Smooth muscle cell of bladder (primary cell): ENCODE measurements around the gene CACNA1S. TPM values are rescaled to one million over a fixed set of nuclear protein-coding genes. Genes with fewer than 3 reads are reported as not detected.

ENCODE experiments used
- total RNA-seq: library from RNA; depleted of rRNA; stranded (reverse); fragments of >200 nt; gene quantifications from 2 replicates; pipeline ENCODE4 v1.2.3, GENCODE V29; 2014

CACNA1S gene
- not detected in 2 replicates for total RNA-seq

DNA sequence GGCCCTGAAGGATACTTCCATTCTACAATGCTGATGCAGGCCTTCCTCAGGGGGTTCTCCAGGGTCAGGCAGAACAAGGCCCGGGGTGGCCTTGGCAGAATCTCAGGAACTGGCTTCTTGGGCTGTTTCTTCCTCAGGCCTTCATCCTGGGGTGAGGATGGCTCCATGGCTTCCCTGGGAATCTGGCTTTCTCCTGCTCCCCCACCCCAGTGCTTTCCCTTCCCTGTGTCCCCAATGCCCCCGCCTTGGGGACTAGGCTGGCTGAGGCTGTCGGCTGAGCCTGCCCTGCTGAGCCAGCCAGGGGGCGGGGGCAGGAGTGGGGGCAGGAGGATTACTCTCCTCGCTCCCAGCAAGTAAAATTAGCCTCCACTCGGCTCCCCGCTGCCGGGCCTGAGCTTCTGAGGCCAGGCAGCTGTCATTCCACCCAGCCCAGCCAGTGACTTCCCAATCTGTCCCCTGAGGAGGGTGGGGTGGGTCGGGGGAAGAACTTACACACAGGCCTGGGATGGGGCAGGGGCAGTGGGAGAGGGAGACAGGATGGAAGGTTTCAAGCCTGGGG is at the start of gene CACNA1S:
TSS of gene CACNA1S (minus strand) at position 254 of the 559 bp plus-strand sequence. CDS start at position 167, 87 bp downstream.

DNA sequence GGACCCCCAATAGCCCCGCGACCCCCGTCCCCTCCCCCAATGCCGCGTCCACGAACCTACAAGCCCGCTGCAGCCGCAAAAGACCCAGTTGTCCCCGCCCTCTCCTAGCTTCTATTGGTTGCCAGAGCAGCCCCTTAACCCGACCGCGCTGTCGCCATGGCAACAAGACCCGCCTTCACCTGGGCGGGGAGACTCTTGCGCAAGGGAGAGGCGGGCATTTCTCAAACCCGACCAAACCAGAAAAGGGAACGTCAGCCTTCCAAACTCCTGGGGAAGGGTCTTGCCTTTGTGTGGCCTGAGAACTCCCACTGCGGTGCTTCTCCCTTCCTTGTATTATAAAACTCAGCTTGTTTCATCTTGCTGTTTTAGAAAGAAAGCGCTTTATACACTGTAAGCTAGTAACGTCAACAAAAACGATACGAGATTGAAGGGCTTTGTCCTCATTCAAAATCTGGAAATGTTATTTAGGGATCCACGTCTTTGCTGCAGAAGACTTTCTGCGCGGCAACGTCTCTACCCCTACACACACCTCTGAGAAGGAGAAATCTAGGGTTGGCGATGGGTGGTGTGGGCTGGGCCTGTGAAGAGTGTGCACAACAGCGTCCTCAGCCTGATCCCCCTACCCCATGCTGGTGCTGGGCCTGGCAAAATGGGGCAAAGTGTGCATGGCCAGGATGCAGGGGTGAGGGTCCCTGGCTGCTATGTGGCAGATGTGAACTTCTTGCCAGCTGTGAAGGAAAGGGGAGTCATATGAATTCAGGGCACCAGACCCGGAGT is 42.4 kb upstream of the CACNA1S start, which contains the start of gene TMEM9:
TSS of gene TMEM9 (minus strand) at position 86 of the 777 bp plus-strand sequence. CDS start 551 bp downstream, outside the sequence.

DNA sequence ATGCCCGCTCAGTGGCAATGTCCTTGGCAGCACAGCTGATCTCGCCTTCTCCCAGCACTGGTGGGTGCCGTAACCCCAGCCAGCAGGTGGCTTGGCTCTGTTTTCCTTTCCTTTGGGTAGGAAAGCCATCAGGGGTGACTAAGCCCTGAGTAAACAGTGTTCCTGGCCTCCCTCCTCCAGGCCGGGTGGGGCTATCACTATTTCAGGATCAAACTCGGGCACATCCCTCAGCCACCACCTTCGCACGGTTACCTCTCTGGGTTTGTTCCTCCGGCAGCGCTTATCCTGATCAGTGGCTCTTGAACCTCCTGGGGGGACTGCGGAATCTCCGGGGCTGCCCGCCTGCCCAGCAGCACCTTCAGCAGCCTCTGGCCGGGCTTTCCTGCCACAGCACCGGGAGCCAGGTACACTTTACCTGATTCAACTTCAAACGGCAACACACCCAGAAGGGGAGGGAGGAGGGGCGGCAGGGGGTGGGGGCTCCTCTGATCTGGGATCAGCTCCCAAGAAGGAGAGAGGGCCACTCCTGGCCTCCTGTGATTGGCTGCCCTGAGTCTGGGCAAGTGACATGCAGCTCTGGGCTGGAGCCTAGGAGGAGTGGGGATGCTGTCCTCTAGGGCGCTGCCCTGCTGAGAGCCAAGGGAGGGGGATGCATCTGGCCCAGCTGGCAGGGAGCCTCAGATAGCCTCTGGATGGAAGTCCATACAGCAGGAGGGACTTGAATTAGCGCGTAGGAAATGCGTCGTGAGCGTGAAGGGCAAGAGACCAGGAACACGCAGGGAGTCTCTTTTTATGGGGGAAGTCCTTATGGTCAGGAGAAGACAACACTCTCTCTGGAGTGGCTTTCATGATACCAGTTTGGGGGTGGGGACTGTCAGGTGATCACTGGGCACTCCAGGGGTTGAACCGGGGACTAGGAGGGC is 14.9 kb upstream of the CACNA1S start, which contains the start of gene ASCL5:
TSS of gene ASCL5 (minus strand) at position 353 of the 923 bp plus-strand sequence. CDS start 11,812 bp downstream, outside the sequence.

DNA sequence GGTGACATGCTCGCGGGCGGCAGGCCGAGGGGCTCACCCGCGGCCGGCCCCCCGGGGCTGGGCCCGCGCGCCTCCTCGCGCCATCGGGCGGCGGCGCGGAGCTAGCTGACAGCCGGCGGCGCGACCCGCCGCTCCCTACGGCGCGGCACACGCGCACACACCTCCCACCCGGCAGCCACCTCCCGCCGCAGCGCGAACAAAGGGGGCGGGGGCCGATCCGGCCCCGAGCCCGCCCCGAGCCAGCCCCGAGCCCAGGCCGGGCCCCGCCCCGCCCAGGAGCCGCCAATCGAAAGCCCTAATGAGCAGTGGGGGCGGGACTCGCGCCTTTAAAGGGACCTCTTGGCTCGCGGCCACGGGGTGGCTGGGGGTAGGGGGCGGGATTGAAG is 88.7 kb downstream of the CACNA1S start, which contains the start of gene KIF21B:
TSS of gene KIF21B (minus strand) at position 198 of the 386 bp plus-strand sequence. CDS start 331 bp downstream, outside the sequence.

Other genes starting within 250 kb of the CACNA1S start
- not detected in 2 replicates for gene GPR25, start 239.4 kb downstream of the CACNA1S start, total RNA-seq
- gene INAVA, start 217.5 kb downstream of the CACNA1S start, total RNA-seq = under 0.01 and 0.18 TPM in 2 replicates
- under 0.01 and 0.09 TPM in 2 replicates for gene KIF21B, start 88.7 kb downstream of the CACNA1S start, total RNA-seq
- not detected in 2 replicates for gene ASCL5, start 14.8 kb upstream of the CACNA1S start, total RNA-seq
- 103 and 129 TPM in 2 replicates for gene TMEM9, start 42.0 kb upstream of the CACNA1S start, total RNA-seq
- gene IGFN1, start 78.4 kb upstream of the CACNA1S start, total RNA-seq = under 0.01 and 0.09 TPM in 2 replicates
- under 0.01 TPM in 2 replicates for gene PKP1, start 171.1 kb upstream of the CACNA1S start, total RNA-seq